Measurements from ENCODE around the gene SLC39A11. TPM values are rescaled to one million over a fixed set of nuclear protein-coding genes. Genes with fewer than 3 reads are reported as not detected.
A peak's percentile ranks its signal among the peaks of the same experiment; 100 is the strongest.
"Not testable (repeated sequence)": the region's sequence is repeated elsewhere in the genome, so short reads cannot be mapped to it uniquely, and the experiment has no call there.

SLC39A11 gene, protein sequence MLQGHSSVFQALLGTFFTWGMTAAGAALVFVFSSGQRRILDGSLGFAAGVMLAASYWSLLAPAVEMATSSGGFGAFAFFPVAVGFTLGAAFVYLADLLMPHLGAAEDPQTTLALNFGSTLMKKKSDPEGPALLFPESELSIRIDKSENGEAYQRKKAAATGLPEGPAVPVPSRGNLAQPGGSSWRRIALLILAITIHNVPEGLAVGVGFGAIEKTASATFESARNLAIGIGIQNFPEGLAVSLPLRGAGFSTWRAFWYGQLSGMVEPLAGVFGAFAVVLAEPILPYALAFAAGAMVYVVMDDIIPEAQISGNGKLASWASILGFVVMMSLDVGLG
- 23.8 TPM for total RNA-seq
- 9.4 TPM for polyA plus RNA-seq

DNA sequence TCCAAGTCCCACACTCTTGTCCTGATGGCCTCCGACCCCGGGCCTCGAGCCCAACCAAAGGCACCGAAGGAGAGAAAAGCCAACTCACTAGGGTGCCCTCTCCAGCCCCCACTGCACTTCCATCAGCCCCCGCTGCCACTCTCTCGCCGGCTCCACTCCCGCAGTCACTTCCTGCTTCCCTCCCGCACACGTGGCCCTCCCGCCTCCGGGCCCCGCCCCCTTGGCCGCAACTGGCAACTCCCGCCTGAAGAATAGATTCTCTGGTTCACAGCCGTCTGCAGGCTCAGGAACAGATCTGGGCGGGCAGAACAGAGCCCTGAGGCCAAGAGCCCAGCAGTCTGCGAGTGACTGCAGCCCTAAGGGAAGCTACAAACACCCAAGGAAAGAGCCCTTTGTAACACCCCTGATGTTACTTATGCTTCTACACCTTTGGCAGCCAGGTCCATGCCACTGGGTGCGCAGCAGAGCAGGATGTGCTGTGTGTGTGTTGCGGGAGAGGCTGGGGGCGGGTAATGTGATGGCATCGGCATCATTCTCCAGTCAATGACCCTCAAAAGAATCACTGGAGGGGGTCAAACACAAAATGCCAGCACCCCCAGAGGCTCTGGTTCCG, at the start of gene SLC39A11:
Gene SLC39A11, minus strand, starts transcription at position 166 of the 613 bp plus-strand sequence. CDS start 3,924 bp downstream, outside the sequence.
- 12% methylated on average over 23 of the region's 23 CpGs for WGBS
- peak; percentile 81 for DNase-seq (ENCODE audit: extremely low spot score)
- Histone ChIP-seq H3K4me1 (ENCODE audit: insufficient read depth) (no peaks in the 10 kb centered on the region), H3K4me3 (ENCODE audit: low read depth, low read length) (peak within 1 kb of the TSS; percentile 59), H3K36me3 (ENCODE audit: insufficient read depth) (peaks cover 1% of the 10 kb centered on the region), H3K27ac (ENCODE audit: low read depth) (no peak within 1 kb of the TSS)

DNA sequence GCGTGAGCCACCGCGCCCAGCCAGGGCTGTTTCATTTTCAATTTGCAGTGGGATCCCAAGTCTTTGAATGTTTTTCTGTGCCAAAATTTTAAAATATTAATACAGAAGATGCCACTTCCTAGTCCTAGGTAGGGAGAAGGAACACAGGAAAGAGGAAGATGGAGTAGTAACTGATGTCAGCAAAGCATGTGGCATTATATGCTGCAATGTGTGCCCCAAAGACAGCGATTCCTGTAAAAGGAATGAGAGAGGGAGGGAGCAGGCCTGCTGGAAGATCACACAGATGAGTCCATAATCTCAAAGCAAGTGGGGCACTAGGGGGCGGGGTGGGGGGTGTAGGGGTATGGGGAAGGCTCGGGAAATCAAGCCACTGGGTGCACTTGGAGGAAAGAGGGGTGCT, 48.9 kb upstream of the SLC39A11 start:
- Histone ChIP-seq H3K27ac (ENCODE audit: low read depth) (no peak overlapping the region), H3K4me3 (ENCODE audit: low read depth, low read length) (no peak overlapping the region), H3K36me3 (ENCODE audit: insufficient read depth) (no peaks in the 10 kb centered on the region), H3K4me1 (ENCODE audit: insufficient read depth) (no peaks in the 10 kb centered on the region)
- WGBS: 82% methylated on average over 6 of the region's 6 CpGs
- DNase-seq (ENCODE audit: extremely low spot score): no peak

DNA sequence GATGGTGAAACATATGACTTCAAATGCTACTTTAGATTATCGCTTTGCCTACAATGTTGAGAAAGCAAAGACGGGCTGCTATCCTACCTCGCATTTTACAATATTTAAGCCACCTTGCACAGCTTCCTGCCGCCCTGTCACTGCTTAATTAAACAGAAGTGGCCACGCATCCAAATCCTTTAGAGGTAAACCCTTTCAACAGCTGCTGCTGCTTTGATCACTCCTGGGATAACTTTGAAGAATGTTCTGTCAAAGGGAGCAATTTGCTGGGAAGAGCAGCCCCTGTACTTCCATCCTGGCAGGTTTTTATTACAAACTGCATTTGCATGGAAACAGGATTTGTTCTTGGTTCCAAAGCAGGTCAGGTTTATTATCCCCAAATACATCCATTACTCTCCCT, 48.1 kb upstream of the SLC39A11 start:
- Histone ChIP-seq H3K27ac (ENCODE audit: low read depth) (no peak overlapping the region), H3K4me3 (ENCODE audit: low read depth, low read length) (no peak overlapping the region), H3K4me1 (ENCODE audit: insufficient read depth) (no peaks in the 10 kb centered on the region), H3K36me3 (ENCODE audit: insufficient read depth) (no peaks in the 10 kb centered on the region)
- 30% methylated on average over 5 of the region's 5 CpGs for WGBS
- no peak for DNase-seq (ENCODE audit: extremely low spot score)

DNA sequence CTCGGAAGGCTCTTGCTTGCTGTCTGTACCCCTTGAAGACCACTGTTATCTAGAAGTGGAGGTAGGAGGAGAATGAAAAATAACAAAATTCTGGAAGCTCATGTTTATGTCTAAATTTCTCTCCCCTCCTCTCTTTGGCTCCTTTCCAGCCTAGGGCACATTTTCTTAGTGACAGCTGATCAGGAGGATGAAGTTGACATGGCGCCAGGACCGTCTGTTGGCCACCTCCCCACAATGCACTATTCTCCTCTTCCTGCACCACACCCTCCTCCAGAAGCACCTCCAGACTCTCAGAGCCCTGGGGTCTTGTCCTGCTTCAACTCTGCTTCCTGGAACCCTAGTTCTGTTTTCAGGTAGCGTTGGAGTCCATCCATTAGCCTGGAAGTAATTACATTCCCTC, 46.8 kb upstream of the SLC39A11 start:
- 54% methylated on average over 4 of the region's 4 CpGs for WGBS
- Histone ChIP-seq H3K27ac (ENCODE audit: low read depth) (no peak overlapping the region), H3K4me1 (ENCODE audit: insufficient read depth) (no peaks in the 10 kb centered on the region), H3K36me3 (ENCODE audit: insufficient read depth) (no peaks in the 10 kb centered on the region), H3K4me3 (ENCODE audit: low read depth, low read length) (no peak overlapping the region)
- no peak for DNase-seq (ENCODE audit: extremely low spot score)

DNA sequence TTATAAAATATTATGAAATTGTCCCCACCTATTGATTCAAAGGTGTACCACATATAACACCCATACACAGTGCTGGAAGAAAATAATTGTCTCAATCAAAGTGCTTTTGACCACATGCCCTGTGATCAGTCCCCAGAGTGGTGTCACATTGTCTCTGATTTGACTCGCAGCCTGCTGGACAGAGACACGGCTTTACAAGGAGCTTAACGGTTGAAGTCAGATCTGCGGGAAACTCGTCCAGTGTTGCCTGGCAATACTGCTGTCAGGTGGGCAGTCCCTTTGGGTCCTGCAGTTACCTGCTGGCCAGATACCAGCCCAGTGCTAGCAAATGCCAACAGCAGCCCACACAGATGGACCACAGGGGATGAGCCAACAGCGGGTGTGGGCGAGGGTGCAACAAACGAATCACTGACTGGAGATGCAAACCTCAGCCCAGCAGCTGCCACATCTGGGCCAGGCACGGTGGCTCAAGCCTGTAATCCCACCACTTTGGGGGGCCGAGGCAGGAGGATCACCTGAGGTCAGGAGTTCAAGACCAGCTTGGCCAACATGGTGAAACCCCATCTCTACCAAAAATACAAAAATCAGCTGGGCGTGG, 46.2 kb upstream of the SLC39A11 start:
- 49% methylated on average over 11 of the region's 11 CpGs for WGBS
- Histone ChIP-seq H3K4me1 (ENCODE audit: insufficient read depth) (no peaks in the 10 kb centered on the region), H3K27ac (ENCODE audit: low read depth) (no peak overlapping the region), H3K36me3 (ENCODE audit: insufficient read depth) (no peaks in the 10 kb centered on the region), H3K4me3 (ENCODE audit: low read depth, low read length) (no peak overlapping the region)
- DNase-seq (ENCODE audit: extremely low spot score): no peak

DNA sequence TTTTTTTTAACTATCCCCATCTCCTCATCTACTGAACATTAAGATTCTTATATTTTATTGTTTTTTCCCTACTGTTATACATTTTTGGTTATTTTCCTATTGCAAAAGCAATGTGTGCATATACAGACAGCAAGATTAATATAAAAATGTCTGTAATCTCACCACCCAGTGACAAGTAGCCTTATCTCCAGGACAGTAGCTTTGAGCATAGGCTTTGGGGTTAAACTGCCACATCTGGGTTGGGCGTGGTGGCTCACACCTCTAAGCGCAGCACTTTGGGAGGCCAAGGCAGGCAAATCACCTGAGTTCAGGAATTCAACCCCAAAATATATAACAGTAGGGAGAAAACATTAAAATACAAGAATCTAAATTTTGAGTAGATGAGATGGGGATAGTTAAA, 44.9 kb upstream of the SLC39A11 start:
- DNase-seq (ENCODE audit: extremely low spot score): no peak
- H3K4me3 ChIP-seq (ENCODE audit: low read depth, low read length): no peak overlapping the region
- WGBS: 82% methylated on average over 2 of the region's 2 CpGs

DNA sequence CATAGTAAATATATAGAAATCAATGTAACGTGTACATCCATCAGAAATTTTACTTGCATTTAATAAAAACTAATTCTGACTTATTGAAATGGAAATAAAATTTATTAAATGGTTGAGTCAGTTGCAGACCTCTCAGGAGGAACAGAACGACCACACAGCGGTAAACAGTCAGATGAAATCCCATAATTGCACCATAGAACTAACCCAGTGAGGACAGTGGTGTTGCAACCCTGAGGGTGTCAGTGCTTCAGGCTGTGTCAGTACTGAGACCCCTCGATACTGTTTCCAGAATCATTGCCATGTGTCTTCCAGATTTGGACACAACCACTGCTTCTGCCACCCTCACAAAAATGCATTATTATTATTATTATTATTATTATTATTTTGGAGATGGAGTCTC, 43.3 kb upstream of the SLC39A11 start:
- DNase-seq (ENCODE audit: extremely low spot score): no peak
- Histone ChIP-seq H3K27ac (ENCODE audit: low read depth) (no peak overlapping the region), H3K4me1 (ENCODE audit: insufficient read depth) (no peaks in the 10 kb centered on the region), H3K36me3 (ENCODE audit: insufficient read depth) (no peaks in the 10 kb centered on the region), H3K4me3 (ENCODE audit: low read depth, low read length) (no peak overlapping the region)
- WGBS: 88% methylated on average over 4 of the region's 4 CpGs

More for the DNA sequence above, 44.9 kb upstream of the SLC39A11 start:
- Histone ChIP-seq H3K36me3 (ENCODE audit: insufficient read depth) (no peaks in the 10 kb centered on the region), H3K4me1 (ENCODE audit: insufficient read depth) (no peaks in the 10 kb centered on the region), H3K27ac (ENCODE audit: low read depth) (no peak overlapping the region)

DNA sequence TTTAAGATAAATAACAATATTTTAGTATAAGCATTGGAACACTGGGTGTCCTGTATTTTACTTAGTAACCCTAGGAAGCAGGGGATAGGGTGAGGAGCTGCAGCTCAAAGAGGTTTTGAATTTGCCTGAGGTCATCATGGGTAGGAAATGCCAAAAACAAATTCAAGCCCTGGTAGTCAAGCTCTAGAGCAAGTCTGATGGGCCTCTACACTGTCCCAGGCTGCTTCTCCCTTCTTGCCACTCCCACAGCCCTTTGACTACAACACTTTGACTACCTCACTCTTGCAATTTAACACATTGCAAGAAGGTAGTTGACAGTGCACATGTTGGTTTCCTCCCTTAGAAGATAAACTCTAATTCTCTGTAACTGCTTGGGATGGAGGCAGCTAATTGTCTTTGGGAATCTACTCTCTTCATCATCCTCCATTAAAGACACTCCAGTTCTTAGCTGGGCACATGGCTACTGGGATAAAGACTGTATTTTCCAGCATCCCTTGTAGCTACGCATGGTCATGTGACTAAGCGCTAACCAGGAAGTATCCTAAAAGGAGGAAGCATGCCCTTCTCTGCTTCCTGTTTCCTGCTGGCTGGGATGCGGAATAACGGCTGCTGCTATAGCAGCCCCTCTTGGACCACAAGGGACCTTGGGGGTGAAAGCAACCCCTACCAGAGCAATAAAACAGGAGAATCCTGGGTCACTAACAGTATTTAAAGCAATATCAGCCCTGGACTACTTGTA, 41.6 kb upstream of the SLC39A11 start:
- H3K27ac ChIP-seq (ENCODE audit: low read depth): no peak overlapping the region
- H3K4me1 ChIP-seq (ENCODE audit: insufficient read depth): no peaks in the 10 kb centered on the region
- WGBS: 62% methylated on average over 4 of the region's 4 CpGs
- no peaks in the 10 kb centered on the region for H3K36me3 ChIP-seq (ENCODE audit: insufficient read depth)
- no peak for DNase-seq (ENCODE audit: extremely low spot score)
- H3K4me3 ChIP-seq (ENCODE audit: low read depth, low read length): no peak overlapping the region

DNA sequence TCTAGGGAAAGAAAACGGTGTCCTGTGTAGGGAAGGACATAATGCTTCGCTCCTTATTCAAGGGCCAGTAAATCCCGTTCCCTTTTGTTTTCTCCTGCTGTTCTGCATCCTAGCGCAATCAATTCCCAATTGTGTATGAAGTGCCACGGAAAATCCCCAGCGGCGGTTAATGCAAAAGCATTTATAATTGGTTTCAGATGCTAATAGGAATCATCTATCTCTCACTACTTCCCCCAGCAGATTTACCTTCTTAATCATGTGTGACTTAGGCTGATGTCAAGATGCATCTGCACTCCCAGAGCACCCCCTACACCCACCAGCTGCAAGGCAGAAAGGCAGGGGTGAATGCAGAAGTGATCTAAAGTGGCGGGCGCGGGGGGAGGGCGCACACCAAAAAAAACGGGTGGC, 39.6 kb upstream of the SLC39A11 start:
- H3K36me3 ChIP-seq (ENCODE audit: insufficient read depth): no peaks in the 10 kb centered on the region
- H3K4me3 ChIP-seq (ENCODE audit: low read depth, low read length): no peak overlapping the region
- 59% methylated on average over 12 of the region's 12 CpGs for WGBS
- no peak for DNase-seq (ENCODE audit: extremely low spot score)
- no peak overlapping the region for H3K27ac ChIP-seq (ENCODE audit: low read depth)
- no peaks in the 10 kb centered on the region for H3K4me1 ChIP-seq (ENCODE audit: insufficient read depth)

DNA sequence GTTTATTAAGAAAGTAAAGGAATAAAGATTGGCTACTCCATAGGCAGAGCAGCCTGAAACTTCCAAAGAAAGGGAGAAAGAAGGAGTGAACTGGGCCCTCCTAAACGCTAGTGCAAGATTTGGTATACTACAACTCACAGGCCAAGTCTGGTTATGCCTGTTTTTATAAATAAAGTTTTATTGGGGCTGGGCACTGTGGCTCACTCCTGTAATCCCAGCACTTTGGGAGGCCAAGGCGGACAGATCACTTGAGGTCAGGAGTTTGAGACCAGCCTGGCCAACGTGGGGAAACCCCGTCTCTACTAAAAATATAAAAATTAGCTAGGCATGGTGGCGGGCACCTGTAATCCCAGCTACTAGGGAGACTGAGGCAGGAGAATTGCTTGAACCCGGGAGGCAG, 39.0 kb upstream of the SLC39A11 start:
- H3K4me1 ChIP-seq (ENCODE audit: insufficient read depth): not testable (repeated sequence)

DNA sequence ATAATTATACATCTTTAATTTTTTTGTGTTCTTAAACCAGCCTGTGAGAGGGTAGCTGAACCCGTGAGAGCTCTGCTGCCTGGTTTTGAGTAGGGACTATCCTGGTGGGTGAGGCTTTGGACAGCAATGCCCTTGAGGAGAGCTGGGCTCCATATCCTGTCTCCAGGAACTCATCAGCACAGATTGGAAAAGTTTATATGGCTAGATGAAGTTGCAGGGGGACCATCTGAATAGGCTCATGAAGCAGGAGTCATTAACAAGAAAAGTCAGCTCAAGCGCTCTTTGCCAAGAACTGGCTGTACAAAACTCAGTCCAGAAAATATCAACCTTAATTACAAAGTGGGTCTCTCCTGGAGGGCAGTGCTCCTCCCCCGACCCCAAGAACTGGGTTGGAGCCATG, 38.5 kb upstream of the SLC39A11 start:
- peak; percentile 7 for DNase-seq (ENCODE audit: extremely low spot score)
- WGBS: 85% methylated on average over 3 of the region's 3 CpGs

More for the DNA sequence above, 39.0 kb upstream of the SLC39A11 start:
- not testable (repeated sequence) for DNase-seq (ENCODE audit: extremely low spot score); H3K4me3 ChIP-seq (ENCODE audit: low read depth, low read length); H3K27ac ChIP-seq (ENCODE audit: low read depth); H3K36me3 ChIP-seq (ENCODE audit: insufficient read depth)
- 91% methylated on average over 6 of the region's 6 CpGs for WGBS

DNA sequence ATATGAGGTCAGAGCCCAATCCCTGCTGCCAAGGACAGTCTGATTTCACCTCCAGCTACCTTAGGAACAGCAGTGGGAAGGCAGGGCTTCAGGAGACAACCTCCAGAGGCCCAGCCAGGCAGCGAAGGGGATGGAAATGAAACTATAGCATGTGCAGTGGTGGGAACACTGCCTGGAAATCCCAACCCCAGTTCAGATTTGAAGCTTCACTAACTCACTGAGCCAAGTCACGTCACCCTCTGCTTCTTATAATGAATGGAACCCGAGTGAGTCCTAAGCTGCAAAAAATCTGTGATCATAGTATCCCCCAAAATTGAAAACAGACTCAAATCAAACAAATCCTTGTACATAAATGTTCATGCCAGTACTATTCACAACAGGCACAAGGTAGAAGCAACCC, 36.0 kb upstream of the SLC39A11 start:
- DNase-seq (ENCODE audit: extremely low spot score): no peak
- H3K4me1 ChIP-seq (ENCODE audit: insufficient read depth): no peaks in the 10 kb centered on the region
- no peak overlapping the region for H3K4me3 ChIP-seq (ENCODE audit: low read depth, low read length)
- no peak overlapping the region for H3K27ac ChIP-seq (ENCODE audit: low read depth)
- WGBS: 79% methylated on average over 3 of the region's 3 CpGs
- H3K36me3 ChIP-seq (ENCODE audit: insufficient read depth): no peaks in the 10 kb centered on the region

More for the DNA sequence above, 38.5 kb upstream of the SLC39A11 start:
- Histone ChIP-seq H3K36me3 (ENCODE audit: insufficient read depth) (no peaks in the 10 kb centered on the region), H3K27ac (ENCODE audit: low read depth) (no peak overlapping the region), H3K4me3 (ENCODE audit: low read depth, low read length) (no peak overlapping the region), H3K4me1 (ENCODE audit: insufficient read depth) (no peaks in the 10 kb centered on the region)

DNA sequence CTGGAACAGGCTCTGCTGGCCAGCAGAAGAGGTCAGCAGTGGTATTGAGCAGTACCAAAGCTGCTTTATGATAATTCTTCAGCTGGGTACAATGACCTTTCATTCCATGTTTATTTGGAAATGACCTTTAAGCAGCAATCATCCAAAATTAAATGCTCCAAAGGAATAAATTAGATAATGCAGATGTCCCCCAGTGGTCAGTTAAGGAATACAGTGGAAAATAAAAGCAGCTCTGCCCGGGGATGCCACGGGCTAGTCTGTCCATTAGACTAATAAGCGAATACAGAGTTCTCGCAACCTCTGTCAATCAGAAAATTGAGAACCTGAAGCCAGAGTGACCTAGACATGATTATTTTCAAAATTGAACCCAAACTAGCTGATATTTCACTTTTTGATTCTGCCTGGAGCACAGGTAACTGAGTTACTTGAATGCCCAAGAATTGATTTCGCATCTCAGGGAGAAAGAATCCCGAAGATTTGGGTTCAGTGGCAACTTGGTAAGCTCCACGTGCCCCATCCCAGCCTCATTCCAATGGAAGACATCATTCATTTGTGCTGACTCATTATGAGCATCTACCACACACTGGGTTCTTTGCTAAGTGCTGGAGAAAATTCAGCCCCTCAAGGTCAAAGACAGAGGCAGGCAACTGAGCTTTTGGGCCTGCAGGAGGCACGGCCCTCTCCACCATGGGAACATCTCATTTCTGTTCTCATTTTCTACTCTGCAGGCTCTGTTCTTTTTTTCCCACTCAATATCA, 34.4 kb upstream of the SLC39A11 start:
- no peak overlapping the region for H3K27ac ChIP-seq (ENCODE audit: low read depth)
- no peak for DNase-seq (ENCODE audit: extremely low spot score)
- H3K4me1 ChIP-seq (ENCODE audit: insufficient read depth): no peaks in the 10 kb centered on the region
- H3K4me3 ChIP-seq (ENCODE audit: low read depth, low read length): no peak overlapping the region
- no peaks in the 10 kb centered on the region for H3K36me3 ChIP-seq (ENCODE audit: insufficient read depth)
- 81% methylated on average over 8 of the region's 8 CpGs for WGBS

All from urinary bladder (tissue), 4 donors.